ENCODE results near the gene SUSD3. TPM values are rescaled to one million over a fixed set of nuclear protein-coding genes. Genes with fewer than 3 reads are reported as not detected.

The SUSD3 gene
- total and polyA plus RNA-seq, 2 donors (not counting 3 experiments of a cell fraction or from before 2014, with no cell fraction given) = not detected

GRCh38 chr9:93111371-93112115 lies 53.0 kb downstream of the SUSD3 start:
- ChIA-PET POLR2A (no interaction called here), CTCF (no interaction called here)
- Histone ChIP-seq H3K4me2 (ENCODE audit: insufficient read depth, low read length) (no peak overlapping the region), H3K27ac (ENCODE audit: insufficient read depth, low read depth, low read length) (no peak overlapping the region), H3K9me3 (replicated peaks; ENCODE audit: control insufficient read depth, insufficient read depth, low read length) (no peaks in the 10 kb centered on the region), H3K79me2 (ENCODE audit: control insufficient read depth, insufficient read depth, low read length) (peaks cover 20% of the 10 kb centered on the region), H3K4me3 (replicated peaks in 1 of 3; ENCODE audit: insufficient read depth in 1 of 3, low read depth in 1 of 3, low read length in 3 of 3) (no peak overlapping the region), H4K20me1 (replicated peaks; ENCODE audit: control insufficient read depth, extremely low read depth, insufficient read depth, low read length) (peaks cover 2% of the 10 kb centered on the region), H3K9me1 (replicated peaks; ENCODE audit: control insufficient read depth, extremely low read depth, insufficient read depth, low read length) (no peaks in the 10 kb centered on the region), H3K36me3 (ENCODE audit: control insufficient read depth in 2 of 2, extremely low read depth in 1 of 2, insufficient read depth in 2 of 2, low read length in 2 of 2) (peaks cover 8 to 29% of the 10 kb centered on the region in 2 experiments), H3K9ac (replicated peaks; ENCODE audit: extremely low read depth, insufficient read depth, low read length) (no peak overlapping the region), H3K27me3 (ENCODE audit: control insufficient read depth in 2 of 2, insufficient read depth in 2 of 2, low read length in 2 of 2) (no peaks in the 10 kb centered on the region), H2AFZ (ENCODE audit: low read depth, low read length) (no peak overlapping the region), H3K4me1 (ENCODE audit: control insufficient read depth, extremely low read depth, insufficient read depth, low read length) (no peaks in the 10 kb centered on the region)
- FAIRE-seq (no peak), DNase-seq (ENCODE audit: low read depth, low spot score) (no peak)
- no TSS peak for BruUV-seq (replicated peaks)
- no peak for TF ChIP-seq POLR2A (IDR thresholded peaks at IDR 0.05; ENCODE audit: low read depth, low read length)
- TF ChIP-seq MAX (IDR thresholded peaks at IDR 0.05; ENCODE audit: insufficient read depth, insufficient read length) = no peak
- TF ChIP-seq GATA2 (IDR thresholded peaks at IDR 0.05; ENCODE audit: insufficient read depth, insufficient read length, low read depth, low read length) = no peak
- no peak for TF ChIP-seq POLR2AphosphoS5 (IDR thresholded peaks at IDR 0.05; ENCODE audit: insufficient read depth, low read depth, low read length)
- TF ChIP-seq EZH2 (IDR thresholded peaks at IDR 0.05; ENCODE audit: borderline replicate concordance, low read depth, low read length, severe bottlenecking) = no peak
- no peak for TF ChIP-seq MYC (IDR thresholded peaks at IDR 0.05; ENCODE audit: low read depth, low read length)
- no peak for TF ChIP-seq JUN (IDR thresholded peaks at IDR 0.05; ENCODE audit: borderline replicate concordance, insufficient read depth, insufficient read length, low read depth)
- TF ChIP-seq FOS (IDR thresholded peaks at IDR 0.05; ENCODE audit: borderline replicate concordance, insufficient read depth, low read length) = no peak
- TF ChIP-seq CTCF (IDR thresholded peaks at IDR 0.05; ENCODE audit: extremely low read depth in 1 of 2, insufficient read depth in 1 of 2, low read depth in 1 of 2, low read length in 2 of 2) = no peak
- intact Hi-C loops (cut with micrococcal nuclease) (no loop called here), dilution Hi-C loops (cut with MboI; ENCODE audit: extremely low pct_ligation_motif_present, low sequenced_read_pairs) (no loop called here)

Data from endothelial cell of umbilical vein (primary cell).